ENCODE results near the gene LILRB5. TPM values are rescaled to one million over a fixed set of nuclear protein-coding genes. Genes with fewer than 3 reads are reported as not detected.

The LILRB5 gene
- total RNA-seq, 1 experiment from 2014 or later, result not detected

DNA sequence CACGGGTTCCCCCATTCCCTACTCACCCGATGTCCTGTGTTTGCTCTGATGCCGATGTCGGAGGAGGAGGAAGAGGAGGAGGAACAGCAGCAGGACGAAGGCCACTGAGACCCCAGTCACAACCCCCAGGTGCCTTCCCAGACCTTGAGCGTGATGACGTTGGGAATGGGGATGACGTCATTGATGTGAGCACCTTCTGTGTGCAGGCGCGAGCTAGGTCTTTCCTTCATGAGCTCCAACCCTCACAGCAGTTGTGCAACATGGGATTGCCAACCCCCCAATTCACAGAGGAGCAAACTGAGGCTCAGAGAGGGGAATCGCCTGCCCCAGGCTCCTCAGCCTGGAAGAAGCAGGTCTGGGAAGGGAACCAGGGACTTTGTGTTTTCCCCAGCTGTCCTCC, 4.2 kb downstream of the LILRB5 start:
- ChIA-PET CTCF (interaction anchor here (1.4 kb wide), 1 partner anchor 13 kb away, joined by 5 read pairs; no protein-coding TSS in a partner anchor), POLR2A (no interaction called here)
- peaks cover 27% of the 10 kb centered on the region for H3K27me3 Mint-ChIP-seq (ENCODE audit: insufficient read depth, unreplicated experiment)
- H3K27ac Mint-ChIP-seq (ENCODE audit: unreplicated experiment), result no peak overlapping the region
- no peaks in the 10 kb centered on the region for H3K27me3 ChIP-seq (replicated peaks; ENCODE audit: control insufficient read depth, insufficient read depth, low read length)
- H3K4me3 Mint-ChIP-seq (ENCODE audit: unreplicated experiment), result no peak overlapping the region
- no peaks in the 10 kb centered on the region for H3K4me1 ChIP-seq
- no peaks in the 10 kb centered on the region for H3K36me3 Mint-ChIP-seq (ENCODE audit: insufficient read depth, unreplicated experiment)
- intact Hi-C loops (cut with micrococcal nuclease; ENCODE audit: unreplicated experiment), result no loop called here
- TF ChIP-seq CTCF (IDR thresholded peaks at IDR 0.05; ENCODE audit: insufficient read depth in 1 of 2, low read depth in 1 of 2, low read length in 1 of 2, severe bottlenecking in 1 of 2, unreplicated experiment in 1 of 2), result no peak
- H3K4me3 ChIP-seq (ENCODE audit: low read depth, low read length), result no peak overlapping the region
- no peaks in the 10 kb centered on the region for H3K9me3 ChIP-seq
- no TSS peak for BruUV-seq (replicated peaks)
- H3K36me3 ChIP-seq (ENCODE audit: control insufficient read depth, insufficient read depth, low read length), result no peaks in the 10 kb centered on the region
- no peaks in the 10 kb centered on the region for H3K4me1 Mint-ChIP-seq (ENCODE audit: low read depth, unreplicated experiment)
- H3K9me3 Mint-ChIP-seq (ENCODE audit: unreplicated experiment), result no peaks in the 10 kb centered on the region
- no peak for DNase-seq

- no peaks in the 10 kb centered on the region for H3K4me1 Mint-ChIP-seq (ENCODE audit: low read depth, unreplicated experiment)
- intact Hi-C loops (cut with micrococcal nuclease; ENCODE audit: unreplicated experiment), result no loop called here
- H3K9me3 Mint-ChIP-seq (ENCODE audit: unreplicated experiment), result no peaks in the 10 kb centered on the region
- DNase-seq, result no peak
- Histone ChIP-seq H3K27me3 (replicated peaks; ENCODE audit: control insufficient read depth, insufficient read depth, low read length) (no peaks in the 10 kb centered on the region), H3K9me3 (no peaks in the 10 kb centered on the region), H3K4me3 (ENCODE audit: low read depth, low read length) (no peak overlapping the region), H3K4me1 (no peaks in the 10 kb centered on the region), H3K36me3 (ENCODE audit: control insufficient read depth, insufficient read depth, low read length) (no peaks in the 10 kb centered on the region)
- H3K36me3 Mint-ChIP-seq (ENCODE audit: insufficient read depth, unreplicated experiment), result no peaks in the 10 kb centered on the region
- H3K27ac Mint-ChIP-seq (ENCODE audit: unreplicated experiment), result no peak overlapping the region
- no TSS peak for BruUV-seq (replicated peaks)
- TF ChIP-seq CTCF (IDR thresholded peaks at IDR 0.05; ENCODE audit: insufficient read depth in 1 of 2, low read depth in 1 of 2, low read length in 1 of 2, severe bottlenecking in 1 of 2, unreplicated experiment in 1 of 2), result no peak
- H3K27me3 Mint-ChIP-seq (ENCODE audit: insufficient read depth, unreplicated experiment), result peaks cover 26% of the 10 kb centered on the region
- POLR2A ChIA-PET, result no interaction called here
- CTCF ChIA-PET, result no interaction called here
- H3K4me3 Mint-ChIP-seq (ENCODE audit: unreplicated experiment), result no peak overlapping the region
Measured at GRCh38 chr19:54252243-54252642, 4.8 kb downstream of the LILRB5 start.

DNA sequence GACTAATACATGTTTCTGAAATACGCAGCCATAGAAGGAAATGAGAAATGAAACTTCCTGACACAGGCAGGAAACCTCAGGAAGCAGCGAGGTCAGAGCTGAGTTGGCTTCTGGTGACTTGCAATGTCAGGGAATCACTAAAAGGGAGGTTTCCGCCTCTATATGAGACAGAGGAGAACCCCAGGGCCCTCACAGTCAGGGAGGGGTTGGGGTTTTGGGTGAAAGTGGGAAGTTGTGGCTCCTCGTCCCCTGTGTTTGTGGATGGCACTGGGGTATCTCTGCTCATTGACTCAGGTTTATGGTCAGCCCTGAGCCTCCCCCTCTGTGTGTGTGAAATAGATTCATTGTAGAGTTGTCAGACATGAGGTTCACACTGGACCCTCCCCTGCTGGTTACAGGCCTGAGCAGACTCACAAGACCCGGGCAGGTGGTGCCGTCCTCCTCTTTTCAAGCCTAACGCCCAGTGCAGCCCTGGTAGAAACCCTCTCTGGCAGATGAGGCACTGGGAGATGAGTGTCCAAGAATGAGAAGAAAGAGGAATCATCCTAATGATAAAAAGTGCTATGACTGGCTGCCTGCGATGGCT, 9.0 kb downstream of the LILRB5 start:
- ChIA-PET CTCF (no interaction called here), POLR2A (no interaction called here)
- intact Hi-C loops (cut with micrococcal nuclease; ENCODE audit: unreplicated experiment), result no loop called here
- Histone ChIP-seq H3K36me3 (ENCODE audit: control insufficient read depth, insufficient read depth, low read length) (no peaks in the 10 kb centered on the region), H3K4me1 (no peaks in the 10 kb centered on the region), H3K9me3 (no peaks in the 10 kb centered on the region), H3K27me3 (replicated peaks; ENCODE audit: control insufficient read depth, insufficient read depth, low read length) (no peaks in the 10 kb centered on the region), H3K4me3 (ENCODE audit: low read depth, low read length) (no peak overlapping the region)
- Mint-ChIP-seq H3K27ac (ENCODE audit: unreplicated experiment) (no peak overlapping the region), H3K9me3 (ENCODE audit: unreplicated experiment) (no peaks in the 10 kb centered on the region), H3K27me3 (ENCODE audit: insufficient read depth, unreplicated experiment) (peaks cover 28% of the 10 kb centered on the region), H3K36me3 (ENCODE audit: insufficient read depth, unreplicated experiment) (no peaks in the 10 kb centered on the region), H3K4me3 (ENCODE audit: unreplicated experiment) (no peak overlapping the region), H3K4me1 (ENCODE audit: low read depth, unreplicated experiment) (no peaks in the 10 kb centered on the region)
- no TSS peak for BruUV-seq (replicated peaks)
- TF ChIP-seq CTCF (IDR thresholded peaks at IDR 0.05; ENCODE audit: insufficient read depth in 1 of 2, low read depth in 1 of 2, low read length in 1 of 2, severe bottlenecking in 1 of 2, unreplicated experiment in 1 of 2), result no peak
- DNase-seq, result no peak
